H9 (cell line): ENCODE results near the gene ARID1B. TPM values are rescaled to one million over a fixed set of nuclear protein-coding genes. Genes with fewer than 3 reads are reported as not detected.
A peak's percentile ranks its signal among the peaks of the same experiment; 100 is the strongest.

ENCODE experiments used
- DNase-seq: peaks from one replicate; pipeline ENCODE4 v3.0.0-alpha.2; 2017
- H2AFZ ChIP-seq: one replicate; pipeline ENCODE4 v1.6.1; 2013; ENCODE audit warnings: mild to moderate bottlenecking, low read length, control low read depth, moderate library complexity
- H2AK5ac ChIP-seq: 2 replicates; pipeline ENCODE4 v1.6.1; 2013; ENCODE audit warnings: low read length, control low read depth, mixed read lengths; ENCODE audit not compliant: insufficient read length
- H2BK120ac ChIP-seq: one replicate; pipeline ENCODE4 v1.6.1; 2013; ENCODE audit warnings: low read depth, mild to moderate bottlenecking, low read length, control low read depth, inconsistent platforms; ENCODE audit not compliant: poor library complexity, severe bottlenecking
- H2BK12ac ChIP-seq: 2 replicates; pipeline ENCODE4 v1.6.1; 2013; ENCODE audit warnings: low read length, control low read depth, mixed read lengths, low read depth; ENCODE audit not compliant: insufficient read length
- H2BK15ac ChIP-seq: 2 replicates; pipeline ENCODE4 v1.6.1; 2013; ENCODE audit warnings: low read depth, low read length, control low read depth
- H2BK20ac ChIP-seq: one replicate; pipeline ENCODE4 v1.6.1; 2013; ENCODE audit warnings: low read depth, mild to moderate bottlenecking, low read length, control low read depth, inconsistent platforms; ENCODE audit not compliant: poor library complexity, severe bottlenecking
- H2BK5ac ChIP-seq: 2 replicates; pipeline ENCODE4 v1.6.1; 2013; ENCODE audit warnings: low read length, control low read depth, mixed read lengths; ENCODE audit not compliant: insufficient read length
- H3K14ac ChIP-seq: 2 replicates; pipeline ENCODE4 v1.6.1; 2013; ENCODE audit warnings: low read length, control low read depth; ENCODE audit not compliant: insufficient read depth
- H3K18ac ChIP-seq: 2 replicates; pipeline ENCODE4 v1.6.1; 2013; ENCODE audit warnings: low read depth, mild to moderate bottlenecking, mixed read lengths, low read length, control low read depth; ENCODE audit not compliant: insufficient read length
- H3K23ac ChIP-seq: 2 replicates; pipeline ENCODE4 v1.6.1; 2013; ENCODE audit warnings: low read length, control low read depth, mixed read lengths, low read depth; ENCODE audit not compliant: insufficient read length
- H3K23me2 ChIP-seq: 2 replicates; pipeline ENCODE4 v1.6.1; 2013; ENCODE audit warnings: low read depth, mild to moderate bottlenecking, mixed read lengths, low read length, control low read depth; ENCODE audit not compliant: insufficient read length, poor library complexity, severe bottlenecking
- H3K27ac ChIP-seq: 2 replicates; pipeline ENCODE4 v1.5.1; 2013; ENCODE audit warnings: low read length, control low read depth, mixed read lengths, low read depth; ENCODE audit not compliant: insufficient read length
- H3K27me3 ChIP-seq: 2 replicates; pipeline ENCODE4 v1.6.1; 2013; ENCODE audit warnings: low read length, control low read depth, inconsistent platforms; ENCODE audit not compliant: insufficient read depth
- H3K4ac ChIP-seq: 2 replicates; pipeline ENCODE4 v1.6.1; 2013; ENCODE audit warnings: low read depth, mild to moderate bottlenecking, control low read depth, inconsistent platforms, low read length, moderate library complexity
- H3K4me1 ChIP-seq: 2 replicates; pipeline ENCODE4 v1.6.1; 2013; ENCODE audit warnings: low read length, control low read depth, inconsistent platforms; ENCODE audit not compliant: insufficient read depth
- H3K4me2 ChIP-seq: 2 replicates; pipeline ENCODE4 v1.6.1; 2013; ENCODE audit warnings: low read length, control low read depth, mixed read lengths; ENCODE audit not compliant: insufficient read length, insufficient read depth
- H3K56ac ChIP-seq: 2 replicates; pipeline ENCODE4 v1.6.1; 2013; ENCODE audit warnings: low read depth, mild to moderate bottlenecking, mixed read lengths, low read length, control low read depth; ENCODE audit not compliant: insufficient read length
- H3K79me1 ChIP-seq: 2 replicates; pipeline ENCODE4 v1.6.1; 2013; ENCODE audit warnings: low read depth, mild to moderate bottlenecking, moderate library complexity, low read length, control low read depth, inconsistent platforms; ENCODE audit not compliant: insufficient read depth, poor library complexity, severe bottlenecking
- H3K79me2 ChIP-seq: 2 replicates; pipeline ENCODE4 v1.6.1; 2013; ENCODE audit warnings: low read length, control low read depth, inconsistent platforms; ENCODE audit not compliant: insufficient read depth
- H3K9ac ChIP-seq: 2 replicates; pipeline ENCODE4 v1.6.1; 2013; ENCODE audit warnings: low read length, control low read depth, mixed read lengths; ENCODE audit not compliant: insufficient read length; ENCODE audit errors: extremely low read depth
- H3K9me3 ChIP-seq: one replicate; pipeline ENCODE4 v1.6.1; 2013; ENCODE audit warnings: low read depth, low read length, inconsistent platforms; ENCODE audit not compliant: control insufficient read depth
- H3T11ph ChIP-seq: one replicate; pipeline ENCODE4 v1.6.1; 2013; ENCODE audit warnings: mild to moderate bottlenecking, low read length, control low read depth, inconsistent platforms
- H4K20me1 ChIP-seq: one replicate; pipeline ENCODE4 v1.6.1; 2013; ENCODE audit not compliant: control insufficient read depth, insufficient read length, insufficient read depth
- H4K5ac ChIP-seq: 2 replicates; pipeline ENCODE4 v1.6.1; 2013; ENCODE audit warnings: low read depth, mild to moderate bottlenecking, mixed read lengths, low read length, control low read depth; ENCODE audit not compliant: insufficient read length
- H4K8ac ChIP-seq: replicated peaks from 2 replicates; pipeline ENCODE4 v1.6.1; 2013; ENCODE audit warnings: low read length, control low read depth, mixed read lengths, low read depth; ENCODE audit not compliant: insufficient read length
- H4K91ac ChIP-seq: 2 replicates; pipeline ENCODE4 v1.6.1; 2013; ENCODE audit warnings: low read depth, mild to moderate bottlenecking, moderate library complexity, mixed read lengths, low read length, control low read depth; ENCODE audit not compliant: insufficient read length
- H3K27ac Mint-ChIP-seq, 3 experiments: 2 replicates in 2 of 3; 3 replicates in 1 of 3; pipeline ENCODE4 v1.8.0; 2020 to 2021; ENCODE audit warnings: mixed read lengths in 3 of 3, mild to moderate bottlenecking in 1 of 3, moderate library complexity in 1 of 3
- H3K27me3 Mint-ChIP-seq: 2 replicates; pipeline ENCODE4 v1.8.0; 2021; ENCODE audit warnings: low read depth, mild to moderate bottlenecking, moderate library complexity, mixed read lengths
- H3K36me3 Mint-ChIP-seq, 3 experiments: 2 replicates in 2 of 3; 3 replicates in 1 of 3; pipeline ENCODE4 v1.8.0; 2020 to 2021; ENCODE audit warnings: low read depth in 3 of 3, mixed read lengths in 3 of 3; ENCODE audit not compliant: insufficient read depth in 1 of 3
- H3K4me1 Mint-ChIP-seq, 2 experiments: 2 replicates each; pipeline ENCODE4 v1.8.0; 2020; ENCODE audit warnings: mixed read lengths in 2 of 2
- H3K4me3 Mint-ChIP-seq, 2 experiments: 2 replicates in 1 of 2; 3 replicates in 1 of 2; pipeline ENCODE4 v1.8.0; 2020 to 2021; ENCODE audit warnings: mild to moderate bottlenecking in 2 of 2, mixed read lengths in 2 of 2, moderate library complexity in 1 of 2
- H3K9me3 Mint-ChIP-seq, 2 experiments: 2 replicates in 1 of 2; 3 replicates in 1 of 2; pipeline ENCODE4 v1.8.0; 2020; ENCODE audit warnings: mild to moderate bottlenecking in 2 of 2, mixed read lengths in 2 of 2, moderate library complexity in 1 of 2
- CTCF ChIP-seq: fragments of 200-600 bp; sonication (generic); conservative IDR thresholded peaks from 3 replicates; pipeline ENCODE4 v1.8.0; 2021; ENCODE audit warnings: antibody characterized with exemption, mild to moderate bottlenecking
- WGBS: extraction: QIAGEN DNeasy Blood & Tissue Kit; methylation state at CpG from one replicate; pipeline ENCODE4 v1.1.7; 2013; ENCODE audit warnings: missing lambda C conversion rate, low lambda C conversion rate, mixed read lengths; ENCODE audit not compliant: insufficient read length; ENCODE audit errors: extremely low coverage; 5-methylcytosine and 5-hydroxymethylcytosine counted together
- total RNA-seq: library from RNA; stranded (reverse); gene quantifications from 2 replicates; pipeline ENCODE4 v1.2.1, GENCODE V29; 2021

ARID1B gene
- total RNA-seq, 1 experiment from 2014 or later, result 88.2 TPM

DNA sequence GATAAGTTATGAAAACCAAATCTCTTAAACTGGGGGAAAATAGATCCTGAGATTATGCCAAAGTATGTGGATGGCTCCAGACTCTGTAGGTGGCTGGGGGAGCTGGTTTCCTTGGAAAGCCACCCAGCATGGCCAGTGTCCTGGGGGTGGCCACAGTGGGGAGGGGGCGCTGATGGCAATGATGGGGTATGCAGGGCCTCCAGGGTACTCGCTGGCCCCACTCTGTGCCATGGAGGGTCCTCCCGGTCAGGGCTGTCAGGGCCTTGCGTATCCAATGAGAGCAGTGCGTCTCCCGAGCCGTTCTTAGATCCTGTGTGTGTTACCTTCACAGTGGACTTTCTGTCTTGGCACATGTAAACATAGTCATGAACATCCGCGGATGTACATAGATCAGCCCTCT lies 393.4 kb downstream of the ARID1B start:
- Histone ChIP-seq H3K79me2 (no peaks in the 10 kb centered on the region), H3K18ac (no peak overlapping the region), H2BK120ac (no peak overlapping the region), H3K4me2 (no peak overlapping the region), H2BK5ac (no peak overlapping the region), H3K9ac (no peak overlapping the region), H3K79me1 (no peaks in the 10 kb centered on the region), H2BK12ac (no peak overlapping the region), H3K27ac (no peak overlapping the region), H3K23me2 (no peaks in the 10 kb centered on the region), H2BK15ac (no peak overlapping the region), H4K91ac (no peak overlapping the region), H2AFZ (no peak overlapping the region), H3K9me3 (no peaks in the 10 kb centered on the region), H3K23ac (no peak overlapping the region), H3T11ph (no peak overlapping the region), H2AK5ac (no peak overlapping the region), H4K20me1 (no peaks in the 10 kb centered on the region), H4K5ac (no peak overlapping the region), H3K56ac (no peak overlapping the region), H3K14ac (no peak overlapping the region), H3K27me3 (no peaks in the 10 kb centered on the region), H2BK20ac (no peak overlapping the region), H4K8ac (no peak overlapping the region), H3K4me1 (no peaks in the 10 kb centered on the region), H3K4ac (no peak overlapping the region)
- WGBS, result no CpG with 5 or more reads among the region's 9 CpGs
- Mint-ChIP-seq H3K4me1 (peaks cover 14 to 22% of the 10 kb centered on the region in 2 experiments), H3K9me3 (no peaks in the 10 kb centered on the region), H3K36me3 (peaks cover 4 to 31% (median 21%) of the 10 kb centered on the region in 3 experiments), H3K27ac (peak overlapping the region in 1 of 3 experiments; percentile 85; a peak in 1 of 7 replicates), H3K4me3 (no peak overlapping the region), H3K27me3 (no peaks in the 10 kb centered on the region; the same call in 1 of the 2 replicates)
- no peak for TF ChIP-seq CTCF
- no peak for DNase-seq
